C4-2B (cell line): ENCODE data around the gene EPN2.
A peak's percentile ranks its signal among the peaks of the same experiment; 100 is the strongest.

Source experiments
- H3K27ac ChIP-seq: fragments of 450-650 bp; 2 replicates; pipeline ENCODE4 v1.5.1; 2017
- CTCF ChIP-seq: fragments of 450-650 bp; conservative IDR thresholded peaks from 2 replicates; pipeline ENCODE4 v1.5.1; 2017; ENCODE audit warnings: mild to moderate bottlenecking
- ZFX ChIP-seq: fragments of 450-650 bp; IDR thresholded peaks from 2 replicates; pipeline ENCODE4 v1.6.1; 2017

Gene EPN2

GRCh38 chr17:19372011-19372370 is 134.8 kb downstream of the EPN2 start:
- H3K27ac ChIP-seq: no peak overlapping the region
- TF ChIP-seq ZFX: no peak
- TF ChIP-seq CTCF: no peak

DNA sequence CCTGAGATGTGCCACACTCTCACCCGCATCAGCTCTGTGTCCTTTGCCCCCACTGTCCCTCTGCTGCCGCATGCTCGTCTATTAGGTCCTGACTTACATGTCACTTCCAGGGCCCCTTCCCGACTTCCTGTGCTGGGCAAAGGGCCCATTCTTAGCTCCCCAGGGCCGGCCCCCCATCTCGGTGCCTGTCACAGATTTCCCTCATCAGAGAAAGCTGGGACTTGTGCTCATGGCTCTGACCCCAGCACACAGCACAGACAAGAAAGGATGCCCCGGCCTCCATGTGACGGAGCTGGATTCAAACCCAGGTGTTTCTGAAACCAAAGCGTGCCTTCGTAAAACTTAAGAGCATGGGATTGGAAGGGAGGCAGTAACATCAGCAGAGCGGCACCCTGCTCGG is 135.3 kb downstream of the EPN2 start:
- H3K27ac ChIP-seq: no peak overlapping the region
- TF ChIP-seq CTCF (no peak), ZFX (no peak)

GRCh38 chr17:19372866-19373504 is 135.8 kb downstream of the EPN2 start:
- TF ChIP-seq ZFX (no peak), CTCF (no peak)
- no peak overlapping the region for H3K27ac ChIP-seq

- H3K27ac ChIP-seq: no peak overlapping the region
- TF ChIP-seq CTCF (no peak), ZFX (no peak)
Observed at GRCh38 chr17:19374136-19374535, 137.0 kb downstream of the EPN2 start.

- TF ChIP-seq ZFX: no peak
- TF ChIP-seq CTCF: no peak
- no peak overlapping the region for H3K27ac ChIP-seq
Observed at GRCh38 chr17:19375732-19376131, 138.6 kb downstream of the EPN2 start.

- no peak for TF ChIP-seq CTCF
- no peak for TF ChIP-seq ZFX
- H3K27ac ChIP-seq: no peak overlapping the region
Observed at GRCh38 chr17:19376811-19377210, 139.6 kb downstream of the EPN2 start.

- peak overlapping the region; percentile 88 for H3K27ac ChIP-seq
- TF ChIP-seq ZFX: no peak
- no peak for TF ChIP-seq CTCF
Observed at GRCh38 chr17:19377602-19378415, 140.6 kb downstream of the EPN2 start.
